NCI-H2171 treated with DMSO at 0.1 percent for 48 hours (cell line): ENCODE measurements around the gene SLC4A1AP.

Source experiments
- DNase-seq: peaks from one replicate; lab custom pipeline; 2025; lab: John Stamatoyannopoulos, UW

SLC4A1AP gene

GRCh38 chr2:27702302-27702701 lies 38.6 kb downstream of the SLC4A1AP start:
- DNase-seq = no peak

GRCh38 chr2:27703638-27704341 lies 40.1 kb downstream of the SLC4A1AP start:
- DNase-seq = peak; percentile 80

- DNase-seq = no peak
Observed at GRCh38 chr2:27704342-27704876, 40.7 kb downstream of the SLC4A1AP start.

GRCh38 chr2:27705851-27706622 lies 42.3 kb downstream of the SLC4A1AP start:
- DNase-seq = peak; percentile 66

- no peak for DNase-seq
Observed at GRCh38 chr2:27707462-27708256, 44.0 kb downstream of the SLC4A1AP start.

- DNase-seq = no peak
Observed at GRCh38 chr2:27708257-27708654, 44.6 kb downstream of the SLC4A1AP start.

- DNase-seq = no peak
Observed at GRCh38 chr2:27708666-27709065, 45.0 kb downstream of the SLC4A1AP start.

- DNase-seq = no peak
Observed at GRCh38 chr2:27709326-27709725, 45.6 kb downstream of the SLC4A1AP start.

GRCh38 chr2:27709960-27710575 lies 46.4 kb downstream of the SLC4A1AP start:
- DNase-seq = no peak

- no peak for DNase-seq
Observed at GRCh38 chr2:27710640-27711430, 47.1 kb downstream of the SLC4A1AP start.

- no peak for DNase-seq
Observed at GRCh38 chr2:27711804-27712203, 48.1 kb downstream of the SLC4A1AP start.

GRCh38 chr2:27712522-27712921 lies 48.8 kb downstream of the SLC4A1AP start:
- DNase-seq = no peak

- no peak for DNase-seq
Observed at GRCh38 chr2:27713201-27713600, 49.5 kb downstream of the SLC4A1AP start.

GRCh38 chr2:27714053-27714452 lies 50.4 kb downstream of the SLC4A1AP start:
- DNase-seq = no peak

GRCh38 chr2:27714851-27715291 lies 51.2 kb downstream of the SLC4A1AP start:
- DNase-seq = peak; percentile 45

GRCh38 chr2:27715318-27716210 lies 51.9 kb downstream of the SLC4A1AP start:
- peak; percentile 54 for DNase-seq

GRCh38 chr2:27716301-27717069 lies 52.8 kb downstream of the SLC4A1AP start:
- no peak for DNase-seq

GRCh38 chr2:27717070-27717795 lies 53.5 kb downstream of the SLC4A1AP start:
- DNase-seq = no peak
